DOHH2 (cell line): ENCODE data around the gene SEC22B.
"Not testable (repeated sequence)": the region's sequence is repeated elsewhere in the genome, so short reads cannot be mapped to it uniquely, and the experiment has no call there.

Source experiments
- EZH2phosphoT487 ChIP-seq: fragments of 200-600 bp; sonication (generic); IDR thresholded peaks from 2 replicates; pipeline ENCODE4 v1.6.1; 2017; ENCODE audit warnings: borderline replicate concordance, mild to moderate bottlenecking, antibody characterized with exemption, low read length, moderate library complexity, mixed read lengths
- TF ChIP-seq, protein P1 (sequence below): fragments of 200-600 bp; sonication (generic); IDR thresholded peaks from one replicate; pipeline ENCODE4 v1.5.1; 2014; ENCODE audit warnings: antibody characterized with exemption, mild to moderate bottlenecking, low read depth, low read length; ENCODE audit not compliant: poor library complexity, severe bottlenecking

DNA sequence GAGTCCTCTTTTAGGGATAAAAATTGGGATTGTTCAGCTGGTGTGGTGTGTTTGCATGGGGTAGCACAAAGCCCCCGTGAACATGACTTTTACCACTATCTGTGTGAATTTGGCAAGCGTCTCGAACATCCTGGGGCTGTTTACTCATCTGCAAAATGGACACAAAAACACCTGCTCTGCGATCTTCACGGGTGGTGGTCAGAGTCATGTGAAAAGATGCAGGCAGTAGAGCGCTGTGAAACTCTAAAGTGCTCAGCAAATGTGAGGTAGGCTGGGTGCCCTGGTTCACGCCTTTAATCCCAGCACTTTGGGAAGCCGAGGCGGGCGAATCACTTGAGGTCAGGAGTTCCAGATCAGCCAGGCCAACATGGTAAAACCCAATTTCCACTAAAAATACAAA is 67.1 kb downstream of the SEC22B start:
- TF ChIP-seq, protein P1, sequence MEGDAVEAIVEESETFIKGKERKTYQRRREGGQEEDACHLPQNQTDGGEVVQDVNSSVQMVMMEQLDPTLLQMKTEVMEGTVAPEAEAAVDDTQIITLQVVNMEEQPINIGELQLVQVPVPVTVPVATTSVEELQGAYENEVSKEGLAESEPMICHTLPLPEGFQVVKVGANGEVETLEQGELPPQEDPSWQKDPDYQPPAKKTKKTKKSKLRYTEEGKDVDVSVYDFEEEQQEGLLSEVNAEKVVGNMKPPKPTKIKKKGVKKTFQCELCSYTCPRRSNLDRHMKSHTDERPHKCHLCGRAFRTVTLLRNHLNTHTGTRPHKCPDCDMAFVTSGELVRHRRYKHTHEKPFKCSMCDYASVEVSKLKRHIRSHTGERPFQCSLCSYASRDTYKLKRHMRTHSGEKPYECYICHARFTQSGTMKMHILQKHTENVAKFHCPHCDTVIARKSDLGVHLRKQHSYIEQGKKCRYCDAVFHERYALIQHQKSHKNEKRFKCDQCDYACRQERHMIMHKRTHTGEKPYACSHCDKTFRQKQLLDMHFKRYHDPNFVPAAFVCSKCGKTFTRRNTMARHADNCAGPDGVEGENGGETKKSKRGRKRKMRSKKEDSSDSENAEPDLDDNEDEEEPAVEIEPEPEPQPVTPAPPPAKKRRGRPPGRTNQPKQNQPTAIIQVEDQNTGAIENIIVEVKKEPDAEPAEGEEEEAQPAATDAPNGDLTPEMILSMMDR: not testable (repeated sequence)
- TF ChIP-seq EZH2phosphoT487: not testable (repeated sequence)
